Tibial nerve (tissue), 4 donors: Measurements from ENCODE around the gene LSM11.

Experiments used
- EP300 ChIP-seq, 2 donors: sonication (generic); formaldehyde crosslinking; IDR thresholded peaks; one replicate each; pipeline ENCODE4 v1.6.1; 2017; ENCODE audit warnings: antibody characterized with exemption in 2 of 2, mild to moderate bottlenecking in 1 of 2
- POLR2A ChIP-seq, 2 donors: fragments of 450-650 bp; IDR thresholded peaks; one replicate each; pipeline ENCODE4 v1.6.1; 2017; ENCODE audit warnings: antibody characterized with exemption in 2 of 2, mild to moderate bottlenecking in 2 of 2, moderate library complexity in 2 of 2
- TF ChIP-seq, protein P1 (sequence below), 5 experiments: fragments of 200-600 bp in 3 of 5; fragments of 450-650 bp in 2 of 5; sonication (generic) in 3 of 5; IDR thresholded peaks; one replicate each; pipeline ENCODE4 v1.5.1; 2016 to 2019; ENCODE audit warnings: antibody characterized with exemption in 5 of 5, mild to moderate bottlenecking in 3 of 5, moderate library complexity in 2 of 5

GRCh38 chr5:157732130-157732514, 11.4 kb upstream of the LSM11 start:
- TF ChIP-seq, protein P1, sequence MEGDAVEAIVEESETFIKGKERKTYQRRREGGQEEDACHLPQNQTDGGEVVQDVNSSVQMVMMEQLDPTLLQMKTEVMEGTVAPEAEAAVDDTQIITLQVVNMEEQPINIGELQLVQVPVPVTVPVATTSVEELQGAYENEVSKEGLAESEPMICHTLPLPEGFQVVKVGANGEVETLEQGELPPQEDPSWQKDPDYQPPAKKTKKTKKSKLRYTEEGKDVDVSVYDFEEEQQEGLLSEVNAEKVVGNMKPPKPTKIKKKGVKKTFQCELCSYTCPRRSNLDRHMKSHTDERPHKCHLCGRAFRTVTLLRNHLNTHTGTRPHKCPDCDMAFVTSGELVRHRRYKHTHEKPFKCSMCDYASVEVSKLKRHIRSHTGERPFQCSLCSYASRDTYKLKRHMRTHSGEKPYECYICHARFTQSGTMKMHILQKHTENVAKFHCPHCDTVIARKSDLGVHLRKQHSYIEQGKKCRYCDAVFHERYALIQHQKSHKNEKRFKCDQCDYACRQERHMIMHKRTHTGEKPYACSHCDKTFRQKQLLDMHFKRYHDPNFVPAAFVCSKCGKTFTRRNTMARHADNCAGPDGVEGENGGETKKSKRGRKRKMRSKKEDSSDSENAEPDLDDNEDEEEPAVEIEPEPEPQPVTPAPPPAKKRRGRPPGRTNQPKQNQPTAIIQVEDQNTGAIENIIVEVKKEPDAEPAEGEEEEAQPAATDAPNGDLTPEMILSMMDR (IDR thresholded peaks at IDR 0.05), result no peak
- TF ChIP-seq EP300 (IDR thresholded peaks at IDR 0.05) (no peak), POLR2A (IDR thresholded peaks at IDR 0.05) (no peak)
